Measurements from ENCODE around the gene DNAAF9. TPM values are rescaled to one million over a fixed set of nuclear protein-coding genes. Genes with fewer than 3 reads are reported as not detected.

The DNAAF9 gene
- total and polyA plus RNA-seq, 2 of the 4 experiments (the other 2 are of a cell fraction): 7.9 to 8.2 TPM

DNA sequence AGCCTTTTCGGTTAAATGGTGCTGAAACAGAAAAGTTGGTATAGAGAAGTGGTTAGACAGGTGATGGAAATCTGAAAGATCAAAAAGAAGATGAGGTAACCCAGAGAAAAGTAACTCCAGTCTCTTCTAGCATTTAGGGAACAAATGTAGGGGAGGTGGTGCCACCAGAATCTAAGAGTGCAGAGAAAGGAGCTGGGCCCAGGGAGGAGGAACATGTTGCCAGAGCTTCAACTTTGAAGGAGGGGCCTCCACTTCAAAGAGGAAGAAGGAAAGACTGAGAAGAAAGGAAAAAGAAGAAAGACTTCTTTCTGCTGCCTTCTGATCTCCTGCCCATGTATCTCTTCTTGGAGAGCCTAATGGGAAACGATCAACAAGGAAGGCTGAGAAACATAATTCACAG lies 39.9 kb upstream of the DNAAF9 start:
- no peak overlapping the region for H3K4me2 ChIP-seq (ENCODE audit: low read depth, low read length)
- H3K27me3 ChIP-seq (ENCODE audit: control insufficient read depth, insufficient read depth, low read length): peaks cover 35% of the 10 kb centered on the region
- POLR2A ChIA-PET (ENCODE audit: unreplicated experiment): no interaction called here

More for the DNA sequence above, 39.9 kb upstream of the DNAAF9 start:
- in situ Hi-C loops (cut with MboI; ENCODE audit: low sequenced_read_pairs) (no loop called here), intact Hi-C loops (cut with micrococcal nuclease) (no loop called here), dilution Hi-C loops (cut with HindIII; ENCODE audit: low sequenced_read_pairs, unreplicated experiment) (no loop called here)
- Histone ChIP-seq H4K20me1 (ENCODE audit: insufficient read depth, low read length) (no peaks in the 10 kb centered on the region), H3K14ac (replicated peaks; ENCODE audit: low read depth, low read length) (no peak overlapping the region), H3K4ac (ENCODE audit: low read depth, low read length) (no peak overlapping the region), H2AK5ac (ENCODE audit: low read depth, low read length) (no peak overlapping the region), H3K4me3 (ENCODE audit: insufficient read depth, low read depth, low read length) (no peak overlapping the region), H3K9ac (ENCODE audit: low read depth, low read length) (no peak overlapping the region), H3K18ac (ENCODE audit: low read depth, low read length) (no peak overlapping the region), H4K5ac (ENCODE audit: low read depth, low read length) (no peak overlapping the region), H2AFZ (replicated peaks; ENCODE audit: low read length, poor library complexity) (no peak overlapping the region), H3K4me1 (ENCODE audit: control insufficient read depth, insufficient read depth, low read length) (no peaks in the 10 kb centered on the region), H4K91ac (ENCODE audit: insufficient read depth, low read depth, low read length) (no peak overlapping the region), H3K36me3 (ENCODE audit: control insufficient read depth, insufficient read depth, low read length) (no peaks in the 10 kb centered on the region), H3K56ac (ENCODE audit: extremely low read depth, insufficient read depth, low read length) (no peak overlapping the region), H2BK15ac (ENCODE audit: low read depth, low read length) (no peak overlapping the region), H3K9me1 (ENCODE audit: insufficient read depth, low read length) (no peaks in the 10 kb centered on the region), H2AK9ac (replicated peaks; ENCODE audit: low read depth, low read length, poor library complexity) (no peak overlapping the region), H3K9me3 (ENCODE audit: control insufficient read depth, insufficient read depth, low read length) (no peaks in the 10 kb centered on the region), H2BK20ac (ENCODE audit: low read depth, low read length) (no peak overlapping the region), H2BK5ac (ENCODE audit: low read depth, low read length, poor library complexity, severe bottlenecking) (no peak overlapping the region), H4K8ac (ENCODE audit: low read depth in 2 of 2, low read length in 2 of 2) (no peak overlapping the region), H2BK120ac (ENCODE audit: low read depth, low read length) (no peak overlapping the region), H3K27ac (ENCODE audit: insufficient read depth, low read length) (no peak overlapping the region), H3K23ac (ENCODE audit: low read depth, low read length) (no peak overlapping the region), H3K79me1 (ENCODE audit: low read depth in 1 of 2, low read length in 2 of 2) (no peaks in the 10 kb centered on the region)
- DNase-seq: no peak
- WGBS, 2 experiments (ENCODE audit: extremely low coverage in 2 of 2, insufficient read length in 1 of 2): no CpG with 5 or more reads among the region's 2 CpGs
- no TSS peak for BruUV-seq (replicated peaks)
- TF ChIP-seq CEBPB (IDR thresholded peaks at IDR 0.05; ENCODE audit: low read depth, low read length) (no peak), CTCF (conservative IDR thresholded peaks at IDR 0.05; ENCODE audit: low read depth, low read length) (no peak)
- CTCF ChIA-PET: no interaction called here
- ATAC-seq (ENCODE audit: low read depth): no peak

Measured in IMR-90 (cell line).